Kidney epithelial cell (primary cell): Measurements from ENCODE around the gene PFDN5. TPM values are rescaled to one million over a fixed set of nuclear protein-coding genes. Genes with fewer than 3 reads are reported as not detected.

Experiments used
- DNase-seq: peaks from one replicate; pipeline ENCODE4 v3.0.0-alpha.2; 2010; ENCODE audit warnings: low read depth
- H3K27me3 ChIP-seq: 2 replicates; pipeline ENCODE4 v1.6.0; 2011; ENCODE audit warnings: low read length; ENCODE audit not compliant: control insufficient read depth, insufficient read depth
- H3K36me3 ChIP-seq: 2 replicates; pipeline ENCODE4 v1.5.1; 2011; ENCODE audit warnings: low read length; ENCODE audit not compliant: control insufficient read depth, insufficient read depth
- H3K4me3 ChIP-seq: 2 replicates; pipeline ENCODE4 v1.5.1; 2011; ENCODE audit warnings: low read depth, mild to moderate bottlenecking, control low read depth, low read length
- CTCF ChIP-seq: IDR thresholded peaks from 2 replicates; pipeline ENCODE4 v1.5.1; 2011; ENCODE audit warnings: mild to moderate bottlenecking, moderate library complexity, low read length, control low read depth, inconsistent platforms; ENCODE audit not compliant: insufficient read depth, poor library complexity, severe bottlenecking
- total RNA-seq: library from RNA; depleted of rRNA; stranded (reverse); fragments of >200 nt; gene quantifications from 2 replicates; pipeline ENCODE4 v1.2.3, GENCODE V29; 2015

PFDN5 gene
- total RNA-seq, 1 donor from 2014 or later, result 301 TPM

- no peak for DNase-seq
- peaks cover 6% of the 10 kb centered on the region for H3K27me3 ChIP-seq
- no peak overlapping the region for H3K4me3 ChIP-seq
- H3K36me3 ChIP-seq, result no peaks in the 10 kb centered on the region
- no peak for TF ChIP-seq CTCF
These were observed 48.1 kb downstream of the PFDN5 start for GRCh38 chr12:53343449-53343848.

- DNase-seq, result no peak
These were observed 48.6 kb downstream of the PFDN5 start for GRCh38 chr12:53343969-53344368.

GRCh38 chr12:53344487-53344823 lies 49.1 kb downstream of the PFDN5 start:
- TF ChIP-seq CTCF, result no peak
- peak overlapping the region; percentile 36 for H3K4me3 ChIP-seq

More at GRCh38 chr12:53343969-53344368, 48.6 kb downstream of the PFDN5 start:
- H3K36me3 ChIP-seq, result no peaks in the 10 kb centered on the region
- no peak overlapping the region for H3K4me3 ChIP-seq
- peaks cover 1% of the 10 kb centered on the region for H3K27me3 ChIP-seq
- TF ChIP-seq CTCF, result no peak

GRCh38 chr12:53344824-53345485 lies 49.6 kb downstream of the PFDN5 start:
- Histone ChIP-seq H3K4me3 (peak overlapping the region; percentile 64), H3K27me3 (no peaks in the 10 kb centered on the region), H3K36me3 (no peaks in the 10 kb centered on the region)
- TF ChIP-seq CTCF, result peak; percentile 95
- DNase-seq, result no peak

More at GRCh38 chr12:53344487-53344823, 49.1 kb downstream of the PFDN5 start:
- H3K27me3 ChIP-seq, result no peaks in the 10 kb centered on the region
- DNase-seq, result no peak
- no peaks in the 10 kb centered on the region for H3K36me3 ChIP-seq

GRCh38 chr12:53345486-53346188 lies 50.3 kb downstream of the PFDN5 start:
- no peaks in the 10 kb centered on the region for H3K36me3 ChIP-seq
- no peaks in the 10 kb centered on the region for H3K27me3 ChIP-seq
- no peak for TF ChIP-seq CTCF
- H3K4me3 ChIP-seq, result no peak overlapping the region
- DNase-seq, result no peak

GRCh38 chr12:53346491-53346890 lies 51.1 kb downstream of the PFDN5 start:
- no peak for DNase-seq
- no peaks in the 10 kb centered on the region for H3K27me3 ChIP-seq
- no peak overlapping the region for H3K4me3 ChIP-seq
- no peak for TF ChIP-seq CTCF
- H3K36me3 ChIP-seq, result no peaks in the 10 kb centered on the region
